Ovary (tissue), 3 donors: Measurements from ENCODE around the gene ZBTB45.

ENCODE experiments used
- EP300 ChIP-seq: sonication (generic); formaldehyde crosslinking; IDR thresholded peaks from one replicate; pipeline ENCODE4 v1.6.1; 2017; ENCODE audit warnings: antibody characterized with exemption
- POLR2A ChIP-seq: fragments of 450-650 bp; IDR thresholded peaks from one replicate; pipeline ENCODE4 v1.6.1; 2017; ENCODE audit warnings: antibody characterized with exemption, mild to moderate bottlenecking, moderate library complexity
- TF ChIP-seq, protein P1 (sequence below), 3 donors: fragments of 450-650 bp in 2 of 3; fragments of 200-600 bp in 1 of 3; IDR thresholded peaks; one replicate each; pipeline versions ENCODE4 v1.5.1 to v1.8.0; 2016 to 2022; ENCODE audit warnings: antibody characterized with exemption in 3 of 3, mild to moderate bottlenecking in 1 of 3
- donor health status: DM: no; HTN: no; CAD: no.

DNA sequence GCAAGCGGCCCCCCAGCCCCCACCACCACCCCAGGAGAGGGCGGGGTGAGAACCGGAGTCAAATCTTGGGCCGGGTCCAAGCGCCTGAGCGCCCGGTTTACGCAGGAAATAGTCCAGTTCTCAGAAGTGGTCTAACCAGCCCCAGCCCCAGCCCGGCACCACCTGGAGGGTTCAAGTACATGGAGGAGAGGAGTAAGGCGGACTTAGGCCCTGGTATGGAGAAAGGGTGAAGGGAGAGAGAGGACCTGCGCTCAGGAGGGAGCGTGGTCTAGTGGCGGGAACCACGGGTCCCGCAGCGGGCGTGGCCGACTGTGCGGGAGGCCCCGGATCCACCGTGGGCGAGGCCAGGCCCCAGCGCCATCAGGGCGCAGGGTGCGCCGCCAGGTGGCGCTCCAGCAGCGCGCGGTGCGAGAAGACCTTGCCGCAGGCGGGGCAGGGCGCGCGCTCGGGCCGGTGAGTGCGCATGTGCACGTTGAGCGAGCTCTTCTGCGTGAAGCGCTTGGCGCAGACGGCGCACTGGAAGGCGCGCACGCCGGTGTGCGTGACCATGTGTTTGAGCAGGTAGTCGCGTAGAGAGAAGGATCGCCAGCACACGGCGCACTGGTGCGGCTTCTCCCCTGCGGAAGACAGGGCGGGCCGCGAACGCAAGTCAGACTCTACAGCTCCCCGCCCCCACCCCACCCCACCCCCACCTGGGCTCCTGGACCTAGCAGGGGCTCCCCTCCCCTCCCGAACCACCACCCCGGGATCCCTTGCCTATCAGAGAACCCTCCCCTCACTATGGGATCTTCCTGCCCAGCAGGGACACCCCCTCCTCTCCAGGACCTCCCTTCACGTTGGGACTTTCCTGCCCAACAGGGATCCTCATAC lies 5.7 kb downstream of the ZBTB45 start:
- TF ChIP-seq, protein P1, sequence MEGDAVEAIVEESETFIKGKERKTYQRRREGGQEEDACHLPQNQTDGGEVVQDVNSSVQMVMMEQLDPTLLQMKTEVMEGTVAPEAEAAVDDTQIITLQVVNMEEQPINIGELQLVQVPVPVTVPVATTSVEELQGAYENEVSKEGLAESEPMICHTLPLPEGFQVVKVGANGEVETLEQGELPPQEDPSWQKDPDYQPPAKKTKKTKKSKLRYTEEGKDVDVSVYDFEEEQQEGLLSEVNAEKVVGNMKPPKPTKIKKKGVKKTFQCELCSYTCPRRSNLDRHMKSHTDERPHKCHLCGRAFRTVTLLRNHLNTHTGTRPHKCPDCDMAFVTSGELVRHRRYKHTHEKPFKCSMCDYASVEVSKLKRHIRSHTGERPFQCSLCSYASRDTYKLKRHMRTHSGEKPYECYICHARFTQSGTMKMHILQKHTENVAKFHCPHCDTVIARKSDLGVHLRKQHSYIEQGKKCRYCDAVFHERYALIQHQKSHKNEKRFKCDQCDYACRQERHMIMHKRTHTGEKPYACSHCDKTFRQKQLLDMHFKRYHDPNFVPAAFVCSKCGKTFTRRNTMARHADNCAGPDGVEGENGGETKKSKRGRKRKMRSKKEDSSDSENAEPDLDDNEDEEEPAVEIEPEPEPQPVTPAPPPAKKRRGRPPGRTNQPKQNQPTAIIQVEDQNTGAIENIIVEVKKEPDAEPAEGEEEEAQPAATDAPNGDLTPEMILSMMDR (IDR thresholded peaks at IDR 0.05), result peak; percentile 79 to 88 (median 87)
- TF ChIP-seq POLR2A, result peak; percentile 17
- TF ChIP-seq EP300, result no peak
